Sigmoid colon (tissue), 7 donors: ENCODE measurements around the gene CCSER1. TPM values are rescaled to one million over a fixed set of nuclear protein-coding genes. Genes with fewer than 3 reads are reported as not detected.
"Not testable (repeated sequence)": the region's sequence is repeated elsewhere in the genome, so short reads cannot be mapped to it uniquely, and the experiment has no call there.

Experiments used
- DNase-seq: peaks from one replicate; pipeline ENCODE4 v3.0.0-alpha.2; 2019
- H3K27ac ChIP-seq, 4 donors: fragments of 200-600 bp; sonication (generic); one replicate each; pipeline ENCODE4 v1.5.1; 2016 to 2019; ENCODE audit warnings: mild to moderate bottlenecking in 1 of 4
- H3K27me3 ChIP-seq, 3 donors: fragments of 200-600 bp; sonication (generic); one replicate each; pipeline ENCODE4 v1.5.1; 2019; ENCODE audit warnings: mild to moderate bottlenecking in 1 of 3
- H3K36me3 ChIP-seq, 4 donors: fragments of 200-600 bp; sonication (generic); one replicate each; pipeline ENCODE4 v1.5.1; 2016 to 2019
- H3K4me1 ChIP-seq, 4 donors: fragments of 200-600 bp; sonication (generic); one replicate each; pipeline ENCODE4 v1.5.1; 2017 to 2019
- H3K4me3 ChIP-seq, 4 donors: fragments of 200-600 bp; sonication (generic); one replicate each; pipeline ENCODE4 v1.5.1; 2017 to 2019; ENCODE audit warnings: mild to moderate bottlenecking in 2 of 4, moderate library complexity in 1 of 4
- H3K9me3 ChIP-seq, 4 donors: fragments of 200-600 bp in 3 of 4; sonication (generic) in 3 of 4; one replicate each; pipeline versions ENCODE4 v1.5.1 to v1.6.1; 2013 to 2019
- EP300 ChIP-seq, 4 donors: sonication (generic); formaldehyde crosslinking; IDR thresholded peaks; one replicate each; pipeline ENCODE4 v1.6.1; 2017; ENCODE audit warnings: antibody characterized with exemption in 4 of 4
- POLR2A ChIP-seq, 2 donors: fragments of 450-650 bp; IDR thresholded peaks; one replicate each; pipeline ENCODE4 v1.6.1; 2016; ENCODE audit warnings: antibody characterized with exemption in 2 of 2, mild to moderate bottlenecking in 2 of 2, moderate library complexity in 2 of 2
- POLR2AphosphoS5 ChIP-seq, 4 donors: sonication (generic); formaldehyde crosslinking; IDR thresholded peaks; one replicate each; pipeline ENCODE4 v1.6.1; 2017; ENCODE audit warnings: antibody characterized with exemption in 4 of 4
- WGBS, 2 donors: extraction: QIAGEN DNeasy Blood & Tissue Kit; methylation state at CpG; one replicate each; pipeline ENCODE4 v1.1.7; 2013; 5-methylcytosine and 5-hydroxymethylcytosine counted together
- intact Hi-C: fragments of 100-400 bp; cut with DNase I; formaldehyde crosslinking; loops from one replicate; pipeline ENCODE4 v1.15.1; 2023
- polyA plus RNA-seq, 3 donors: library from polyadenylated mRNA; stranded (reverse); fragments of 200-250 nt; gene quantifications; one replicate each; pipeline ENCODE4 v1.2.3, GENCODE V29; 2013
- total RNA-seq, 4 donors: library from RNA; depleted of rRNA; stranded (reverse); fragments of >200 nt; gene quantifications; one replicate each; pipeline ENCODE4 v1.1.0, GENCODE V29; 2016
- TF ChIP-seq, protein P1 (sequence below), 4 experiments: fragments of 450-650 bp in 3 of 4; fragments of 200-600 bp in 1 of 4; IDR thresholded peaks; one replicate each; pipeline ENCODE4 v1.5.1; 2016 to 2019; ENCODE audit warnings: antibody characterized with exemption in 4 of 4, mild to moderate bottlenecking in 3 of 4, moderate library complexity in 2 of 4
- donor health status: healthy with polysubstance abuse.
- donor health status: Bipolar disorder and iron deficiency.
- donor health status: healthy.

CCSER1 gene
- total and polyA plus RNA-seq, 7 donors = 1.6 to 7.2 (median 4.2) TPM

DNA sequence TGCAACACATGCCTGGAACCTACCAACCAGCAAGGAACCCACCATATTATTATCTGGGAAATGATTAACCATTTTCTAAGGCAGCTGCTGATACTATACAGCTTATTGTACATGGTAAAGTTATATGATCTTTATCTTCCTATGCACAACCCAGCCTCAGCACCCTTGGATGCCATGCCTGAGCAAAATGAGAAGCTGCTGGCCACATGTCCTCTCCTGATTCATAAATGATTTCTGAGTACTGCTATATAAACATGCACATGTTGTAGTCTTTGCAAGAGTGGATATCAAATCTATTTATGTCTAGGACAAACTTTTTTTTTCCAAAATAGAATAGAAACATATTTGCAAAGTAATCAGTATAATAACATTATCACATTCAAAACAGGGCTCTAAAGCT lies 1043.6 kb downstream of the CCSER1 start:
- Histone ChIP-seq H3K4me3 (no peak overlapping the region), H3K36me3 (no peaks in the 10 kb centered on the region), H3K9me3 (no peaks in the 10 kb centered on the region), H3K4me1 (no peaks in the 10 kb centered on the region), H3K27me3 (no peaks in the 10 kb centered on the region), H3K27ac (no peak overlapping the region)
- no peak for TF ChIP-seq POLR2A (IDR thresholded peaks at IDR 0.05)
- TF ChIP-seq, protein P1, sequence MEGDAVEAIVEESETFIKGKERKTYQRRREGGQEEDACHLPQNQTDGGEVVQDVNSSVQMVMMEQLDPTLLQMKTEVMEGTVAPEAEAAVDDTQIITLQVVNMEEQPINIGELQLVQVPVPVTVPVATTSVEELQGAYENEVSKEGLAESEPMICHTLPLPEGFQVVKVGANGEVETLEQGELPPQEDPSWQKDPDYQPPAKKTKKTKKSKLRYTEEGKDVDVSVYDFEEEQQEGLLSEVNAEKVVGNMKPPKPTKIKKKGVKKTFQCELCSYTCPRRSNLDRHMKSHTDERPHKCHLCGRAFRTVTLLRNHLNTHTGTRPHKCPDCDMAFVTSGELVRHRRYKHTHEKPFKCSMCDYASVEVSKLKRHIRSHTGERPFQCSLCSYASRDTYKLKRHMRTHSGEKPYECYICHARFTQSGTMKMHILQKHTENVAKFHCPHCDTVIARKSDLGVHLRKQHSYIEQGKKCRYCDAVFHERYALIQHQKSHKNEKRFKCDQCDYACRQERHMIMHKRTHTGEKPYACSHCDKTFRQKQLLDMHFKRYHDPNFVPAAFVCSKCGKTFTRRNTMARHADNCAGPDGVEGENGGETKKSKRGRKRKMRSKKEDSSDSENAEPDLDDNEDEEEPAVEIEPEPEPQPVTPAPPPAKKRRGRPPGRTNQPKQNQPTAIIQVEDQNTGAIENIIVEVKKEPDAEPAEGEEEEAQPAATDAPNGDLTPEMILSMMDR (IDR thresholded peaks at IDR 0.05) = no peak
- intact Hi-C loops = no loop called here
- DNase-seq = no peak

DNA sequence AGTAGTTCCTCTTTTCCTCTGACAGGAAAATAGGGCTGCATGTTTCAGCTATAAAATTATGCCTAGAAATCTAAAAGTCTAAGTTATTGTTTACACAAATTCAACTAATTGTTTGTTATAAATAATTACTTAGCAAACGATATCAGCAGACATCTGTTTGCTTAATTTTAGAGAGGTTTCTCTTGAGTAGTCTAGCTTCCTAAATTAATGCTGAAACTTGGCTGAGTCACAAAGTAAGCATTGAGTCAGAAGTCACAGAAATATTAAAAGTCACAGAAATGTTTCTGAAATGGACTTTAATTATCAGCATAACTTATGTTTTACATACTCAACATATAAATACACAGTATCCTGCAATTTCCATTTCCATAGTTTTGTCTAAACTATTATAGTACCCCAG lies 1044.0 kb downstream of the CCSER1 start:
- 54 to 61% methylated on average over 1 of the region's 1 CpG for WGBS, 2 donors
- intact Hi-C loops = no loop called here
- Histone ChIP-seq H3K4me1 (no peaks in the 10 kb centered on the region), H3K27ac (no peak overlapping the region), H3K36me3 (no peaks in the 10 kb centered on the region), H3K27me3 (no peaks in the 10 kb centered on the region), H3K9me3 (no peaks in the 10 kb centered on the region), H3K4me3 (no peak overlapping the region)
- no peak for DNase-seq
- TF ChIP-seq, protein P1 (IDR thresholded peaks at IDR 0.05) = no peak
- TF ChIP-seq EP300 (IDR thresholded peaks at IDR 0.05) (no peak), POLR2AphosphoS5 (IDR thresholded peaks at IDR 0.05) (no peak), POLR2A (IDR thresholded peaks at IDR 0.05) (no peak)

DNA sequence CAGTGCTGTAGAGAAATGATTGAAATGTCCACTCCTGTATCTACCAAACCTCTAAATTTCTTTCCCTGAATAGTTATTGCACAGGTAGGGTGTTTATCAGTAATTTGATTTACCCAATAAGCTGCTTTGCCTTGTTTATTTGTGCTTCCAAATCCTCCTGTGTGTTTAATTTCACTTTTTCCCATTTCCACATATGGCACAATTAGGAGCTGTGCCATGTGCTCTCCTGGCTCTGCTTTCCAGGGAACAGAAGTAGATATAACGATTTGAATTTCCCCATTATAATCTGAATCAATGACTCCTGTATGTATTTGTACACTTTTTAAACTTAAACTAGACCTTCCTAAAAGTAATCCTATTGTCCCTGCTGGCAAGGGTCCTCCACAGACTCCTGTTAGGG lies 1057.9 kb downstream of the CCSER1 start:
- H3K4me1 ChIP-seq, intact Hi-C loops, H3K9me3 ChIP-seq, DNase-seq, H3K4me3 ChIP-seq, H3K36me3 ChIP-seq, H3K27ac ChIP-seq, H3K27me3 ChIP-seq: not testable (repeated sequence)
- WGBS, 2 donors = 90 to 96% methylated on average over 1 of the region's 1 CpG

DNA sequence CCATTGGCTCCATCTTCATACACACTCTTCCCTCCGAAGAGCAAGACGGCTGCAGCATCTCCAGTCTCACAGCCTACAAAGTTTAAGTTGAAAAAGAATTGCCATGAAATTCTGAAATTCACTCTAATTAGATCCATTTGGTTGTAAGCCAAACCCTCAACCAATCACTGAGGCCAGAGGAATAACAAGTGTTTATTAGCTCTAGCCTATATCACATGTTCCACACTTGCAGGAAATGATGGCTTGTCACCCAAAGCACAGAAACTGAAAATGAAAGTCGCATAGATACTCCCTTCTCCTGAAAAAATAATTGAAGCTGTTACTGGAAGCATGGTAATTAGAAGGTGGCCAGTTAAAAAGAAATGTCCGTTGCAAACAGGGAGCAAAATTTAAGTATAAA lies 1071.8 kb downstream of the CCSER1 start:
- H3K27ac ChIP-seq = no peak overlapping the region
- H3K9me3 ChIP-seq = peaks cover 0 to 2% (median 0%) of the 10 kb centered on the region in 4 donors
- H3K27me3 ChIP-seq = no peaks in the 10 kb centered on the region
- peak overlapping the region in 2 of 4 donors; percentile 4 to 11 for H3K4me3 ChIP-seq
- 72 to 82% methylated on average over 4 of the region's 4 CpGs for WGBS, 2 donors
- no peaks in the 10 kb centered on the region for H3K36me3 ChIP-seq
- no peaks in the 10 kb centered on the region for H3K4me1 ChIP-seq
- intact Hi-C loops = no loop called here
- DNase-seq = no peak
- TF ChIP-seq POLR2A (IDR thresholded peaks at IDR 0.05) (no peak), EP300 (IDR thresholded peaks at IDR 0.05) (no peak), POLR2AphosphoS5 (IDR thresholded peaks at IDR 0.05) (no peak)
- TF ChIP-seq, protein P1 (IDR thresholded peaks at IDR 0.05) = no peak

DNA sequence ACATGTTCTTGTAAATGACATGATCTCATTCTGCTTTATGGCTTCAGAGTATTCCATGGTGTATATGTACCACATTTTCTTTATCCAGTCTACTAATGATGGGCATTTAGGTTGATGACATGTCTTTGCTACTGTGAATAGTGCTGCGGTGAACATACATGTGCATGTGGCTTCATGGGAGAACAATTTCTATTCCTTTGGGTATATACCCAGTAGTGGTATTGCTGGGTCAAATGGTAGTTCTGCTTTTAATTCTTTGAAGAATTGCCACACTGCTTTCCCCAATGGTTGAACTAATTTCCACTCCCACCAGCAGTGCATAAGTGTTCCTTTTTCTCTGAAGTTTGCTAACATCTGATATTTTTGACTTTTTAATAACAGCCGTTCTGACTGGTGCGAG lies 1080.3 kb downstream of the CCSER1 start:
- WGBS, 2 donors = 93 to 96% methylated on average over 3 of the region's 3 CpGs
- Histone ChIP-seq H3K27ac (no peak overlapping the region), H3K27me3 (no peaks in the 10 kb centered on the region), H3K4me1 (no peaks in the 10 kb centered on the region), H3K36me3 (no peaks in the 10 kb centered on the region), H3K4me3 (no peak overlapping the region), H3K9me3 (no peaks in the 10 kb centered on the region)
- intact Hi-C loops = no loop called here
- DNase-seq = no peak
- TF ChIP-seq POLR2A (IDR thresholded peaks at IDR 0.05) (no peak), EP300 (IDR thresholded peaks at IDR 0.05) (no peak), POLR2AphosphoS5 (IDR thresholded peaks at IDR 0.05) (no peak)
- TF ChIP-seq, protein P1 (IDR thresholded peaks at IDR 0.05) = no peak
